ENCODE measurements around the gene BMP4. TPM values are rescaled to one million over a fixed set of nuclear protein-coding genes. Genes with fewer than 3 reads are reported as not detected.
A peak's percentile ranks its signal among the peaks of the same experiment; 100 is the strongest.

BMP4 gene
- total and polyA plus RNA-seq, 2 of the 13 experiments (the other 11 are each of a cell fraction or from before 2014, with no cell fraction given), result 56.4 to 169 TPM

- TF ChIP-seq PRDM10 (CRISPR knock-in tag; IDR thresholded peaks at IDR 0.05; ENCODE audit: low read depth) (no peak), NR1H2 (CRISPR knock-in tag; IDR thresholded peaks at IDR 0.05; ENCODE audit: borderline replicate concordance, low read depth) (no peak), SAP130 (CRISPR knock-in tag; IDR thresholded peaks at IDR 0.05; ENCODE audit: low read depth) (peak; percentile 56), TCF7L2 (IDR thresholded peaks at IDR 0.05; ENCODE audit: low read depth, low read length) (no peak), RFX1 (IDR thresholded peaks at IDR 0.05) (peak; percentile 79), ATM (IDR thresholded peaks at IDR 0.05; ENCODE audit: borderline replicate concordance) (no peak), EP300 (IDR thresholded peaks at IDR 0.05; ENCODE audit: low read depth in 2 of 2, low read length in 2 of 2) (peak; percentile 71 to 88; a peak in 3 of 4 replicates), EP300 (CRISPR knock-in tag; IDR thresholded peaks at IDR 0.05; ENCODE audit: borderline replicate concordance) (peak; percentile 36; the same call in 1 of the 2 replicates), ZNF232 (CRISPR knock-in tag; IDR thresholded peaks at IDR 0.05; ENCODE audit: borderline replicate concordance) (no peak), REXO4 (CRISPR knock-in tag; IDR thresholded peaks at IDR 0.05; ENCODE audit: borderline replicate concordance) (no peak), ZNF230 (CRISPR knock-in tag; IDR thresholded peaks at IDR 0.05) (no peak), ZNF468 (CRISPR knock-in tag; IDR thresholded peaks at IDR 0.05) (no peak), ZNF274 (CRISPR knock-in tag; IDR thresholded peaks at IDR 0.05) (no peak), PHF20 (CRISPR knock-in tag; IDR thresholded peaks at IDR 0.05) (no peak), ZNF550 (CRISPR knock-in tag; IDR thresholded peaks at IDR 0.05; ENCODE audit: borderline replicate concordance) (no peak), BRD4 (CRISPR knock-in tag; IDR thresholded peaks at IDR 0.05) (0 out of 2 replicates have a peak, but pooled peaks have one; percentile 38), ZBTB38 (CRISPR knock-in tag; IDR thresholded peaks at IDR 0.05) (no peak), LBX2 (CRISPR knock-in tag; IDR thresholded peaks at IDR 0.05; ENCODE audit: borderline replicate concordance) (no peak), SRY (CRISPR knock-in tag; IDR thresholded peaks at IDR 0.05) (no peak), ZNF18 (CRISPR knock-in tag; IDR thresholded peaks at IDR 0.05; ENCODE audit: insufficient replicate concordance) (no peak), ZNF792 (CRISPR knock-in tag; IDR thresholded peaks at IDR 0.05) (0 out of 2 replicates have a peak, but pooled peaks have one; percentile 23), ONECUT2 (CRISPR knock-in tag; IDR thresholded peaks at IDR 0.05) (0 out of 2 replicates have a peak, but pooled peaks have one; percentile 16), PHF8 (CRISPR knock-in tag; IDR thresholded peaks at IDR 0.05) (no peak), MNT (IDR thresholded peaks at IDR 0.05) (no peak), NKX3-1 (CRISPR knock-in tag; IDR thresholded peaks at IDR 0.05) (peak; percentile 49; the same call in 1 of the 2 replicates)
These were observed 22.6 kb upstream of the BMP4 start (continued) for GRCh38 chr14:53979113-53979681.

Measured in HepG2 (cell line).